HEK293 (cell line): ENCODE results near the gene PLS3.

ENCODE experiments used
- CTCF ChIP-seq: fragments of 450-650 bp; formaldehyde crosslinking; IDR thresholded peaks from 2 replicates; pipeline ENCODE4 v1.5.1; 2016; ENCODE audit warnings: missing biosample characterization, missing genetic modification characterization
- PATZ1 ChIP-seq: fragments of 450-650 bp; formaldehyde crosslinking; IDR thresholded peaks from 2 replicates; pipeline ENCODE4 v1.5.1; 2016; ENCODE audit warnings: missing biosample characterization, missing genetic modification characterization
- PBX3 ChIP-seq: sonication (generic); formaldehyde crosslinking; IDR thresholded peaks from 2 replicates; pipeline ENCODE4 v1.8.1; 2022; ENCODE audit warnings: mild to moderate bottlenecking, moderate library complexity, missing genetic modification reagents
- SETDB1 ChIP-seq: IDR thresholded peaks from one replicate; pipeline ENCODE4 v1.6.1; 2017; ENCODE audit warnings: mild to moderate bottlenecking, low read length, moderate library complexity, mixed read lengths; ENCODE audit not compliant: insufficient read length
- YY1 ChIP-seq: fragments of 450-650 bp; formaldehyde crosslinking; IDR thresholded peaks from 2 replicates; pipeline ENCODE4 v1.5.1; 2018; ENCODE audit warnings: missing biosample characterization, missing genetic modification characterization
- ZBTB8A ChIP-seq: fragments of 450-650 bp; formaldehyde crosslinking; IDR thresholded peaks from 2 replicates; pipeline ENCODE4 v1.5.1; 2016; ENCODE audit warnings: missing biosample characterization, missing genetic modification characterization
- ZNF133 ChIP-seq: fragments of 450-650 bp; formaldehyde crosslinking; IDR thresholded peaks from 2 replicates; pipeline ENCODE4 v1.5.1; 2016; ENCODE audit warnings: missing biosample characterization, missing genetic modification characterization
- ZNF324 ChIP-seq: fragments of 450-650 bp; formaldehyde crosslinking; IDR thresholded peaks from 2 replicates; pipeline ENCODE4 v1.5.1; 2016; ENCODE audit warnings: missing biosample characterization, missing genetic modification characterization
- ZNF677 ChIP-seq: fragments of 450-650 bp; IDR thresholded peaks from 2 replicates; pipeline ENCODE4 v1.5.0; 2018; ENCODE audit warnings: missing biosample characterization, mild to moderate bottlenecking, missing genetic modification characterization, moderate library complexity

GRCh38 chrX:115553171-115553570 is 7.8 kb upstream of the PLS3 start:
- TF ChIP-seq ZBTB8A (tag by site-specific recombination) (no peak), SETDB1 (no peak), ZNF133 (no peak), CTCF (tag by site-specific recombination) (no peak), PATZ1 (tag by site-specific recombination) (no peak), YY1 (no peak), ZNF324 (tag by site-specific recombination) (no peak), ZNF677 (tag by site-specific recombination) (no peak), PBX3 (CRISPR knock-in tag) (no peak)
